ENCODE measurements around the gene EIF4H.

DNA sequence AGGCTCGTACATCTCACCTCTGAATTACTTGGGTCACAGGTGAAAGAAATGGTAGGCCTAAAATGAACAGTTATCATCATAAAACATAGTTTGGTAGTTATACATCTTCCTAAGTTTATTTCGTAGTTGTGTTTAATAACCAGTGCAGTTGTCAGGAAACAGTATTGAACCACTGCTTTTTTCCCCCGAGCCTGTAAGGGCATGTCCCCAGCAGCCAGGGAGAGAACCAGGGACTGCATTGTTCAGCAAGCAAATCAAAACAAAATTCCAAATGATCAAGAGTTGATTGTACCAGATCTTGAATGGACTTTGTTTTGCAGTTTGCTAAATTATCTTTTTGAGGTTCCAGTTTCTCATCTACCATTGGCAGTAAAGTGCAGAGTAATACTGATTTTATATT lies 2.4 kb downstream of the EIF4H start:
- TF ChIP-seq, protein P1, sequence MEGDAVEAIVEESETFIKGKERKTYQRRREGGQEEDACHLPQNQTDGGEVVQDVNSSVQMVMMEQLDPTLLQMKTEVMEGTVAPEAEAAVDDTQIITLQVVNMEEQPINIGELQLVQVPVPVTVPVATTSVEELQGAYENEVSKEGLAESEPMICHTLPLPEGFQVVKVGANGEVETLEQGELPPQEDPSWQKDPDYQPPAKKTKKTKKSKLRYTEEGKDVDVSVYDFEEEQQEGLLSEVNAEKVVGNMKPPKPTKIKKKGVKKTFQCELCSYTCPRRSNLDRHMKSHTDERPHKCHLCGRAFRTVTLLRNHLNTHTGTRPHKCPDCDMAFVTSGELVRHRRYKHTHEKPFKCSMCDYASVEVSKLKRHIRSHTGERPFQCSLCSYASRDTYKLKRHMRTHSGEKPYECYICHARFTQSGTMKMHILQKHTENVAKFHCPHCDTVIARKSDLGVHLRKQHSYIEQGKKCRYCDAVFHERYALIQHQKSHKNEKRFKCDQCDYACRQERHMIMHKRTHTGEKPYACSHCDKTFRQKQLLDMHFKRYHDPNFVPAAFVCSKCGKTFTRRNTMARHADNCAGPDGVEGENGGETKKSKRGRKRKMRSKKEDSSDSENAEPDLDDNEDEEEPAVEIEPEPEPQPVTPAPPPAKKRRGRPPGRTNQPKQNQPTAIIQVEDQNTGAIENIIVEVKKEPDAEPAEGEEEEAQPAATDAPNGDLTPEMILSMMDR (IDR thresholded peaks at IDR 0.05): no peak
- no peak for TF ChIP-seq POLR2A (IDR thresholded peaks at IDR 0.05)
